ENCODE results near the gene SCFD2.

Gene SCFD2

GRCh38 chr4:52947401-52948056, 418.3 kb downstream of the SCFD2 start:
- DNase-seq = no peak

DNA sequence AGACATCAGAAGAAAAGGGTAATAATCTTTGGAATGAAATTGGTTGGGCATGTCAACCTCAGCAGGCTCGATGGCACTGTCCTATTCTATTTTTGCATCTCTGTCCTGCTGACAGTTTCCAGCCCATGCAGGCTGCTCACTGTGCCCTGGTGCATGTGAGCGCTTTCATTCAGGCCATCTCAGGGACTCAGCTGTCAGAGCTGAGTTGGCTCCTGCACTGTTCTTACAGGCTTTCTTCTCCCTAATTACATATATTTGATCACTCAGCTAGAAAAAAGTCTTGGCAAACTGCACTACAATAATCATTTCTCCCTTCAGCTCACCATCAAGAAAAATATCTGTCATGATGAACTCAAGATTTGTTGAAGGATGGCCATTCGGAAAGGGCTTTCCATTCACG, 419.0 kb downstream of the SCFD2 start:
- DNase-seq = no peak

DNA sequence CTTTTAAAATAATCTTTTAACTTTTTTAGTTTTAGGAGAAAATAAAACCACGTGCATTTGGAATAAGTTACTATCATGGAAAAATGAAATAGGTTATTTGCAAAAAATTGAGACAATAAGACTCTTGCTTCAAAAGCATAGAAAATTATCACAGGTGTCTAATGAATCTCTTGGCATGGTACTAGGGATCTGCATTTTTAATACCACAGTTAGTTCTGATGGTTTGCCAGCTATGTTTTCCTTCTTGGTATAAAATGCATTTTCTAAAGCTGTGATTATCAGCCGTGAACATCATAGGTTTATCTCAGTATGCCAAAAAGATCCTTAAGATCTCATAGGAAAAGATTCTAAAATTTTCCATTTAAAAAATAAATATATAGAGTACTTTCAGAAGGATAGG, 419.9 kb downstream of the SCFD2 start:
- no peak for DNase-seq

DNA sequence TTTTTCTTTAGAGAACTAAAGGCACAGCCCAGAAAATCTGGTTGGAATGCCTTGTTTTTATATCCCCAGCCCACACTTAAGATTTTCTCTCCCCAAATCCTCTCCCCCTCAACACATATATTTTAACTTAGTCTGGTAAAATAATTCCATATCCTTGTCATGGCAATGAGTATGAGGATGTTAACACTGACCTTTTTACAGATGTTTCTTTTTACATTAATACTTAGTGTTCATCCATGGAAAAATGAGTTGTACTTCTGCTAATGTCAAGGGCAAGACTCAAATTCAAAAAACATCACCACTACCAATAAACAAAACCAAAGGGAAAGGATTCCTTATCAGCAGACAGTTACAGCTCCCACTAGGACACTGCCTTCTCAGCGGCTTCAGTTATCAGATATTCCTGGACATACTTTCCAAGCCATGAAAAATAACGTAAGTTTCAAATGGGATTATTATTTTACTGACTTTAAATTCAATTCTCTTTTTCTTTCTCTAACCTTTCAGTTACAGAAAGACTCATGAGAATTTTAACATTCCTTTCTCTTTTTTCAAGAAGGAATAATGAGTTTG, 420.4 kb downstream of the SCFD2 start:
- no peak for DNase-seq

DNA sequence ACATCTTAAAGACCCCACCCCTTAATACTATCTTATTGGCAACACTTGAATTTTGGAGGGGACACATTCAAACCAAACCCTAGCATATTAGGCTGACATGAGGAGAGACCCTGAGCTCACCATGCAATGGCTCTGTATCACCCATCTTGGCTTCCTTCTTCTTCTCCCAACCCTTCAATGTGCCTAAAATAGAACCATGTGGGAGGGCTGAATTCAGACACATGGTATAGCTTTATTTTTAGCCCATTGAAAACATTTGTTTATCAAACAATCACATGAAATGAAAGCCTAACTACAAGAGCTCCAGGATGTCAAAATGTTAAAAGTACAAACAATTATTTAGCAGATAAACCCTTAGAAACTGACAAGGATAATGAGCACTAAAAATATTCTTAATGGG, 422.2 kb downstream of the SCFD2 start:
- no peak for DNase-seq

GRCh38 chr4:52942936-52943335, 422.9 kb downstream of the SCFD2 start:
- DNase-seq = no peak

DNA sequence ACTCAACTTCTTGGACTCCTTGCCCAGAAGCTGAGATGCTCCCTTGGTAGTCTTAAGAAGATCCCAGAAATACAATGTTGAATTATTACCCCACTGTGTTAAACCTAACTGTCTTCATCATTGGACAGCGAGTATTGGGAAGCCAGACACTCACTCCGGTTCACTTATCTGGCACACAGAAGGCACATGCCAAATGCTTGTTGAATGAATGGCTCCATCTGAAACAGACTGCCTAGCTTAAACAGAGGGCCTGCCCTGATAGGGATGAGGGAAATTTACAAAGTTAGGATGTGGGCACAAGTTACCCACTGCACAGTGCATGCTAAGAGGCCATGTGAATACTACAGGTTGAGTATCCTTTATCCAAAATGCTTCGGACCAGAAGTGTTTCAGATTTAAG, 424.4 kb downstream of the SCFD2 start:
- no peak for DNase-seq

- DNase-seq = no peak
Observed at GRCh38 chr4:52939739-52940138, 426.1 kb downstream of the SCFD2 start.

- DNase-seq = no peak
Observed at GRCh38 chr4:52939325-52939724, 426.5 kb downstream of the SCFD2 start.

- DNase-seq = no peak
Observed at GRCh38 chr4:52937829-52938228, 428.0 kb downstream of the SCFD2 start.

DNA sequence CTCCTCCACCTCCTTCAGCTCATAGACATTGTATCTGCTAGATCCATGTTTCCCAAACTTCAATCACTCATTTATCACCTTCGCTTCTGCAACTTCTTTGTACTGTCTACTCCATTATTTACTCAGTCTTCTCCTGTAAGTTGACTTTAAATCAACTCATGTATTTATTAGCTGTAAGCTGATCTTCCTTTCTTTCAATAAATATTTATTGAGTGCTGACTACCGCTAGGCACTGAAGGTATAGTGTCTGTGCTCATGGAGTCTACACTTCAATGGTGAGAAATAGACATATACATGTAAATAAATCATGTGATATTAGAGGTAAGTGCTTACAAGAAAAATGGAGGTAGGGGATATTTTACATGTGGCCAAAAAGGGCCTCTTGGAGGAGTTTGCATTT, 429.1 kb downstream of the SCFD2 start:
- DNase-seq = no peak

GRCh38 chr4:52935317-52935716, 430.5 kb downstream of the SCFD2 start:
- DNase-seq = no peak

- DNase-seq = no peak
Observed at GRCh38 chr4:52933738-52934137, 432.1 kb downstream of the SCFD2 start.

DNA sequence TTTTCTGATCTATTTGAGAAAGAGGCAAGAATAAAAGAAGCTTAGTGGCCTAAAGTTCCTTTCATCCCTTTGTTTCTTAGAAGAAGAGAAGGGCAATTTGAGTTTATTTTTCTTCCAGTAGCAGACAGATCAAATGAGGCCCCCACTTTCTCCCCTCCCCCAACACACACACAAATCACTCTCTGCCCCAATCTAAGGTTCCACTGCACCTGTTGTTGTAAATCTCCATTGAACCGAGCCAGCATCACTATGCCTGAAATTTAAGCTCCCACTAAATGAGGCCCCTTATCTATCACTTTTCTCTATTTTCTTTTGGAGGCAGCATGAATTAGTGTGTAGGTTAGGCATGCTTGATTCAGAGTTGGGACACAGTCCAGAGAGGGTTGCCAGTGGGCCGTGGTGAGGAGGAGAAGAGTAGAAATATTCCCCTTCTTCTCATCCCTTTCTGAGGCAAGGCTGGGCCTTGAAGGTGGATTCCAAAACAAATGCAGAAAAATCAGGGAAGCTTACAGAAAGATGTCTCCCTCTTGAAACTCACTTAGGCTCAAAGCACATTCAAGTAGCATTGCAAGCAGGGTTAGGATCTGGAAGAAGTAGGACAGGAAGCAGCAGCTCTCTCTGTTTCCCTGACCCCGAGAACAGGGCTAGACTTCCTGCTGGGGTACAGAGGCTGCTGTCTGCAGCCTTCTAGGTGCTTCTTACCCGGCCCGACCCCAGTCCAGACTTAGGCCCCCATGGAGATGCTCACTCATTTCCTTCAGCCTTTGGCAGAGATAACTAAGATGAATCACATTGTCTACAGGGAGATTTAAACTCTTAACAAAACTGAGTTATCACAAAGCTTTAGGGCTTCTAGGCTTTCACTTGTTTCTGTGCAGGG, 433.0 kb downstream of the SCFD2 start:
- no peak for DNase-seq

- DNase-seq = no peak
Observed at GRCh38 chr4:52931243-52931642, 434.6 kb downstream of the SCFD2 start.

GRCh38 chr4:52926196-52926974, 439.5 kb downstream of the SCFD2 start:
- DNase-seq = no peak

DNA sequence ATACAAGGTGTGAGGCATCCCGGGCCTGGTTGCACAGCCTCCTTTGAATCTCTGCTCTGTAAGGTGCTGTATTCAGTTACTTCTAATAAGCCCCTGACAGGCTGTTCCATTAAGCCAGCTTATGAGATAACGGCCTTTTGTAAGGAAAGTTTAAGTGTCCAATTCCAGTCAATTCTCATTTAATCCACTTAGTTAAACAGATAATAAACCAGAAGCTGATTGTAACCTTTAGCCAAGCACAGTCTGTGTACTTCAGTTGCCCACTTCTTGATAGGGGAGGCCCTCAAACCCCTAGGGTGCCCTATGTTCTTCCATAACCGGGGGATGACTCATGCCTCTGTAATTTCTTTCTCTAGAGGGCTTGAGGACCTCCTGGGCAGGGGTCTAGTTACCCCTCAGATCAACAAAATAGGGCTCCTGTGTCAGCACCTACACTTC, 440.3 kb downstream of the SCFD2 start:
- no peak for DNase-seq

DNA sequence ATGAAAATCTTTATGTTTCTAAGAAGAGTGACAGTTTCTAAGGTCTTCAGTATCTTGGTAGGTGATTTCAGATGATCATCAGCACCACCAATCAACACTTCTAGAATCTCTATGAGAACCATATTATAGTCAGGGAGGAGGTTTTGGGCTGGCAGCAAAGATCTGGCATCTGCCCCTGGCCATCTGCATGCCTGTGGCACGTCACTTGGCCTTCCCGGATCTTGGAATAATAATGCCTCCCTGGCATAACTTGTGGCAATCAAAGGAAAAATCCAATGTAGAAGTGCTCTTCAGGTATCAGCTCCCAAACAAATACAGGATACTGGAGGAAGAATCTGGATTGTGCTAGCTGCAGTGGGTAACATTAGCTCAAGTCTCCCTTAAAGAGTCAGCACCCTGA, 446.4 kb downstream of the SCFD2 start:
- DNase-seq = no peak

DNA sequence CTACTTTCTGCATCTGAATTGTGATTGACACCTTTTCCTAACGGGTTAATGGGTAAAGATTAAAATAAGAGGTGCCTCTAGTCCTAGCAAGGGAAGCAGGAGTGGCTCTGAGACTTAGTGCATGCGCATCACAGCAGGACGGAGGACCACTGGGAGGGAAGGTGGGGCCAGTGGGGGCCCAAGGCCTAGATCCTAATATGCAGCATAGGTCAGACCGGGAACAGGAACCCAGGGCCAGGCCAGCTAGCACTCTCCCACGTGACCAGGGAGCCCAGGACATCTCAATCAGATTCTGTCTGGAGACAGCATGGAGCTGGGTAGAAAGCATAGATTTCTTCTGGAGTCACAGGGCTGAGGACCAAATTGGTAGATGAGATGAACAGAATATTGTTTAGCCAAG, 448.0 kb downstream of the SCFD2 start:
- no peak for DNase-seq

DNA sequence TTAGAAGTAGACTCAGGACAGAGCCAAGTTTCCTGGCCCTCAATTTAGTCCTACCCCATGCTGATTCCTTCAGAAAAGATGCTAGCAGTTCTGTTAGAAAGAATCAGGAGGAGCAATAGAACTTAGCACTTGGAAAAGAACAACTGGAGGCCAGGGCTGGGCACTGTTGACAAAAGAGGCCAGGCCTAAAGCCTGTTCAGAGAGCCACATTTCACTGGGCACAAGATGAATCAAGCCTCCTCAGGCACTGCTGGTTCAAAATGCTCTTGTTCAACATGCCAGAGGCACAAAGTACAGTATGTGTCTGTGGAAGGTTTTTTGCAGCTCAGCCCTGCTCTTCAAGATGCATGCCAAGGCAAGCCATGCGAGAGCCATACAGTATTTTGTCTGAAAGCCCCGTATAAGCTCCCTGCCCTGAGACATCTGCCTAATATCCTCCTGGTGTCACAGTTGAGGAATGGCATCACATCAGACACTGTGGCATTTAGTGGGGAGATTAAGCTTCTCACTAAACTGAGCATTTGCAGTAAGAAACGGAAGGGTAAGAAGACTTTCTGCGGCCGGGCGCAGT, 450.0 kb downstream of the SCFD2 start:
- no peak for DNase-seq

- no peak for DNase-seq
Observed at GRCh38 chr4:52915191-52915590, 450.7 kb downstream of the SCFD2 start.

DNA sequence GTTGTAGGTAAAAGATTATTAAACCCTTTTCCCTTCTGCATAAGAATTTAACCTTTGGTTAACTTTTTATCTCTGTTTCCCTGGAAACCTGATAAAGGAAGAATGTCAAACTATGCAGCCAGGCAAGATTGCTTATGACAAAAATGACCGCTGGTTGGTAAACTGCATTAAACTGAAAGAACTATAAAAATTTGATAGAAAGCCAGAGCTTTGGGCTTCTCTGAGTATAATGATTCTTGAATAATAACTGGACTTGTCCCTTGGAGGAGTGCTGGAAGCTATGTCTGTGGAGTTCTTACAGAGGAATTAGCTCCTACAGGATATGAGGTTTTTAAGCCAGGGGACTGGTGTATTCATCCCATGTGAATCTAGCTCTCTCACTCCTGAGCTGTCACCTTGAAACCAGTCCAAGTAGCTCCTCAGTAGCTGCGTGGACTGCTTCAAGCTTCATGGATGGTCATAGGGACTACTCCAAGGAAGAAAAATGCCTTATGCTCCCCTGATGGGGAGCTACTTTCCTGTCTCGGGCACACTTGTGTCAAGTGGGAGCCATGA, 451.7 kb downstream of the SCFD2 start:
- no peak for DNase-seq

DNA sequence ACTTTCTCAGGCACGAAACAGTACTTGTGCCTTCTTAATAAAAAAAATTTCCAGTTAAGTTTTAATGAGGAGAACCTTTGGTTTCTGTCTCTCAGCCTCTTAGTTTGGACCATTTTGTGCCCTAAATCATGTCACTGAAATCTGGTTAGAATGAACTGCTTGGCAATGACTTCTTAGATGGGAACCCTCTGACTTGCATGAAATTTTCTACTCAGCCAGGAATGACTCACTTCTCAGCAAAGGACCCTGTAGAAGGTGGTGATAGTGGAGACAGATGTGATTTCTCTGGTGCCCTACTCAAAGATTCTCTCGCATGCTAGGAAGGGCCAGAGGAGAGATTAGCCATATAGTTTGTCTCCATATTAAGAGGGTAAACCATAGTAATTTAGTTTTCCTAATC, 453.3 kb downstream of the SCFD2 start:
- no peak for DNase-seq
